ENCODE data around the gene DCAF12. TPM values are rescaled to one million over a fixed set of nuclear protein-coding genes. Genes with fewer than 3 reads are reported as not detected.

Gene DCAF12
- total RNA-seq, 1 experiment from 2014 or later = 40.2 TPM

- POLR2A ChIA-PET = no interaction called here
- CTCF ChIA-PET = interaction anchor here (2.5 kb wide), 1 partner anchor 9 kb away, joined by 14 read pairs; no protein-coding TSS in a partner anchor
- no peak overlapping the region for H2AFZ ChIP-seq (ENCODE audit: low read depth, low read length, poor library complexity, severe bottlenecking)
- no peak overlapping the region for H3K9ac ChIP-seq (ENCODE audit: low read length)
- no peaks in the 10 kb centered on the region for H3K9me3 ChIP-seq (ENCODE audit: control insufficient read depth in 1 of 2, insufficient read depth in 1 of 2, low read depth in 1 of 2, low read length in 2 of 2)
- no peak overlapping the region for H3K4me2 ChIP-seq (ENCODE audit: low read length)
- no peak overlapping the region for H3K27ac ChIP-seq (ENCODE audit: low read depth, low read length)
- H3K4me1 ChIP-seq (ENCODE audit: control insufficient read depth in 1 of 2, insufficient read depth in 2 of 2, low read length in 2 of 2) = peaks cover 10 to 17% of the 10 kb centered on the region in 2 experiments; a peak in 3 of 4 replicates
- ATAC-seq (no peak), DNase-seq (ENCODE audit: low read depth, low spot score) (no peak)
- RAD21 ChIA-PET (ENCODE audit: low non-redundant PET in 1 of 2, low total read pairs in 2 of 2, uncharacterized antibody in 2 of 2, unreplicated experiment in 2 of 2) = no interaction called here
- TF ChIP-seq MAX (IDR thresholded peaks at IDR 0.05) (no peak), SRF (IDR thresholded peaks at IDR 0.05; ENCODE audit: low read depth) (no peak)
- intact Hi-C loops (cut with micrococcal nuclease) = no loop called here
- H3K4me3 ChIP-seq (replicated peaks in 1 of 2; ENCODE audit: low read depth in 1 of 2, low read length in 2 of 2) = no peak overlapping the region
- no peaks in the 10 kb centered on the region for H3K27me3 ChIP-seq (ENCODE audit: insufficient read depth, low read length)
- no peaks in the 10 kb centered on the region for H3K79me2 ChIP-seq (ENCODE audit: insufficient read depth, low read length)
- no peaks in the 10 kb centered on the region for H3K9me2 ChIP-seq (ENCODE audit: insufficient read depth)
- BruUV-seq (replicated peaks) = no TSS peak
- H4K20me1 ChIP-seq (ENCODE audit: insufficient read depth) = no peaks in the 10 kb centered on the region
- no peaks in the 10 kb centered on the region for H3K36me3 ChIP-seq (ENCODE audit: control insufficient read depth in 1 of 2, insufficient read depth in 2 of 2, low read length in 2 of 2)
These were observed 27.6 kb upstream of the DCAF12 start for GRCh38 chr9:34154057-34154456.

DNA sequence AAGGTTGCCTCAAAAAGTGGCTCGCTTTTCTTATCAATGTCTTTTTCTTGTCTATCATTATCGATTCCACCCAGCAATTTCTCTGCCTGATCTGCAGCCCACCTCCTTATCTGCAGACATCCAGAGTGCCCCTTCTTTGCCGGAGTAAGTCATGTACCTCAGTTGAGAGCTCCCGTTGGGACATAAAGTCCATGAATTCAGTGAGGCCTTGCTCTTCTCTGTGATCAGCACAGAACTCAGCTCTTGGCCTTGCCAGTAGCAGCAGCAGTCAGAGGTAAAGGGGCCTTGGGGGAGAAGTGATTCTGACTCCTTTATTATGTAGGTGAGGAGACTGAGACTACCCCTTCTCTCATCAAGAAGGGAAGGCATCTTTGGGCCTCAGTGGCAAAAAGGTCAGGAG, 24.9 kb upstream of the DCAF12 start:
- Histone ChIP-seq H3K27me3 (ENCODE audit: insufficient read depth, low read length) (no peaks in the 10 kb centered on the region), H3K9me3 (ENCODE audit: control insufficient read depth in 1 of 2, insufficient read depth in 1 of 2, low read depth in 1 of 2, low read length in 2 of 2) (no peaks in the 10 kb centered on the region), H3K27ac (ENCODE audit: low read depth, low read length) (no peak overlapping the region), H3K4me1 (ENCODE audit: control insufficient read depth in 1 of 2, insufficient read depth in 2 of 2, low read length in 2 of 2) (peaks cover 0 to 3% of the 10 kb centered on the region in 2 experiments; a peak in 2 of 4 replicates), H3K36me3 (ENCODE audit: control insufficient read depth in 1 of 2, insufficient read depth in 2 of 2, low read length in 2 of 2) (no peaks in the 10 kb centered on the region), H3K9me2 (ENCODE audit: insufficient read depth) (no peaks in the 10 kb centered on the region), H3K4me2 (ENCODE audit: low read length) (no peak overlapping the region), H3K9ac (ENCODE audit: low read length) (no peak overlapping the region), H3K4me3 (replicated peaks in 1 of 2; ENCODE audit: low read depth in 1 of 2, low read length in 2 of 2) (no peak overlapping the region), H4K20me1 (ENCODE audit: insufficient read depth) (no peaks in the 10 kb centered on the region), H3K79me2 (ENCODE audit: insufficient read depth, low read length) (no peaks in the 10 kb centered on the region), H2AFZ (ENCODE audit: low read depth, low read length, poor library complexity, severe bottlenecking) (no peak overlapping the region)
- no peak for TF ChIP-seq SIN3A (IDR thresholded peaks at IDR 0.05; ENCODE audit: low read depth)
- TF ChIP-seq JUND (IDR thresholded peaks at IDR 0.05) = no peak
- no peak for TF ChIP-seq EZH2phosphoT487 (IDR thresholded peaks at IDR 0.05; ENCODE audit: borderline replicate concordance)
- no peak for TF ChIP-seq TCF7L2 (IDR thresholded peaks at IDR 0.05; ENCODE audit: borderline replicate concordance, extremely low read depth, insufficient read depth, insufficient read length)
- TF ChIP-seq, protein P1, sequence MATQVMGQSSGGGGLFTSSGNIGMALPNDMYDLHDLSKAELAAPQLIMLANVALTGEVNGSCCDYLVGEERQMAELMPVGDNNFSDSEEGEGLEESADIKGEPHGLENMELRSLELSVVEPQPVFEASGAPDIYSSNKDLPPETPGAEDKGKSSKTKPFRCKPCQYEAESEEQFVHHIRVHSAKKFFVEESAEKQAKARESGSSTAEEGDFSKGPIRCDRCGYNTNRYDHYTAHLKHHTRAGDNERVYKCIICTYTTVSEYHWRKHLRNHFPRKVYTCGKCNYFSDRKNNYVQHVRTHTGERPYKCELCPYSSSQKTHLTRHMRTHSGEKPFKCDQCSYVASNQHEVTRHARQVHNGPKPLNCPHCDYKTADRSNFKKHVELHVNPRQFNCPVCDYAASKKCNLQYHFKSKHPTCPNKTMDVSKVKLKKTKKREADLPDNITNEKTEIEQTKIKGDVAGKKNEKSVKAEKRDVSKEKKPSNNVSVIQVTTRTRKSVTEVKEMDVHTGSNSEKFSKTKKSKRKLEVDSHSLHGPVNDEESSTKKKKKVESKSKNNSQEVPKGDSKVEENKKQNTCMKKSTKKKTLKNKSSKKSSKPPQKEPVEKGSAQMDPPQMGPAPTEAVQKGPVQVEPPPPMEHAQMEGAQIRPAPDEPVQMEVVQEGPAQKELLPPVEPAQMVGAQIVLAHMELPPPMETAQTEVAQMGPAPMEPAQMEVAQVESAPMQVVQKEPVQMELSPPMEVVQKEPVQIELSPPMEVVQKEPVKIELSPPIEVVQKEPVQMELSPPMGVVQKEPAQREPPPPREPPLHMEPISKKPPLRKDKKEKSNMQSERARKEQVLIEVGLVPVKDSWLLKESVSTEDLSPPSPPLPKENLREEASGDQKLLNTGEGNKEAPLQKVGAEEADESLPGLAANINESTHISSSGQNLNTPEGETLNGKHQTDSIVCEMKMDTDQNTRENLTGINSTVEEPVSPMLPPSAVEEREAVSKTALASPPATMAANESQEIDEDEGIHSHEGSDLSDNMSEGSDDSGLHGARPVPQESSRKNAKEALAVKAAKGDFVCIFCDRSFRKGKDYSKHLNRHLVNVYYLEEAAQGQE (IDR thresholded peaks at IDR 0.05; ENCODE audit: low read depth) = no peak
- ChIA-PET RAD21 (ENCODE audit: low non-redundant PET in 1 of 2, low total read pairs in 2 of 2, uncharacterized antibody in 2 of 2, unreplicated experiment in 2 of 2) (no interaction called here), CTCF (no interaction called here), POLR2A (no interaction called here)
- DNase-seq (ENCODE audit: low read depth, low spot score) (no peak), ATAC-seq (no peak)
- intact Hi-C loops (cut with micrococcal nuclease) = no loop called here
- BruUV-seq (replicated peaks) = no TSS peak
